HT1080 (cell line): ENCODE data around the gene RPL21. TPM values are rescaled to one million over a fixed set of nuclear protein-coding genes. Genes with fewer than 3 reads are reported as not detected.
"Not testable (repeated sequence)": the region's sequence is repeated elsewhere in the genome, so short reads cannot be mapped to it uniquely, and the experiment has no call there.

Experiments
- DNase-seq: peaks from one replicate; pipeline ENCODE4 v3.0.0-alpha.2; 2015; ENCODE audit warnings: low read depth
- small RNA-seq: library from RNA; depleted of rRNA; stranded (forward); fragments of <200 nt; gene quantifications from one replicate; pipeline ENCODE3, GENCODE V24; 2014
- total RNA-seq: library from RNA; depleted of rRNA; stranded (reverse); fragments of >200 nt; shearing (Covaris generic); gene quantifications from 2 replicates; pipeline ENCODE4 v1.2.3, GENCODE V29; 2014; rRNA removed

The RPL21 gene
- total RNA-seq, 1 experiment from 2014 or later, result 982 TPM

GRCh38 chr13:27288392-27288791 is 37.0 kb downstream of the RPL21 start:
- no peak for DNase-seq

- no peak for DNase-seq
Observed at GRCh38 chr13:27289011-27289665, 37.8 kb downstream of the RPL21 start.

- no peak for DNase-seq
Observed at GRCh38 chr13:27290715-27291114, 39.4 kb downstream of the RPL21 start.

DNA sequence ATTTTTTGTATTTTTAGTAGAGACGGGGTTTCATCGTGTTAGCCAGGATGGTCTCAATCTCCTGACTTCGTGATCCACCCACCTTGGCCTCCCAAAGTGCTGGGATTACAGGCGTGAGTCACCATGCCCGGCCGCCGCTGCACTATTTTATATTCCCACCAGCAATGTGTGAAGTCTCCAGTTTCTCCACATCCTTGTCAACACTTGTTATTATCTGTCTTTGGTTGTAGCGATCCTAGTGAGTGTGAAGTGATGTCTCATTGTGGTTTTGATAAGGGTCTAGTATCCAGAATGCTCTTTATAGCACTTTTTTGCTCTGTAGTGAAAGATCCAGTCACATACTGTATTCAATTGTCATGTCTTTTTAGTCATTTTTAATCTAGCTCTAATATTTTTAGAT is 40.6 kb downstream of the RPL21 start:
- DNase-seq, result peak; percentile 26

DNA sequence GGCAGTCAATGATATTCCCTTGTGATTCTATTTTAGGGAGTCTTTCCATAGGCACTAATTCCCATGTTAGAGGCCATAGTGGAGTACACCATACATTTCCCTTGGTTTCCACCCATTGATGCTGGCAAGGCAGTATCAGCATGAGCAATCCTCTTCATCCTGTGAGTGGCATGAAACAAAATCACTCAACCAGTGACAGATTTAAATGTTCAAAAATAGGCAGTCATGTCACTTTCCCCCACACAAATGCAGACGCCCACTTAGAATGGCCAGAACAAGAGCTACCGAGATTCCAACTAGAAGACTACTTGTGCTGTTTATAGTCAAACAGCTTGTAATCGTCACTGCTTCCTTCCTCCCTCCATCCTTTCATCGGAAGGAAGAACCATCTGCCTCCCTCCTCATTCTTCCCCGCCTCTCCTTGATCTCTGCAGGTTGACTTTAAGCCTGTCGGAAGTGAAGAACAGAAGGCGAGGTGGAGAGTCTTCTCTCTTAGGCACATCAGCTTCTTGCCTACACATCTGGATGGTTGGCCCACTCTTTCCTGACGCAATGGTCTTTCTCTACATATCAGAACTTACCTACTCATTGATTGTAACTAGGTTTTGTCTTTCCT is 41.8 kb downstream of the RPL21 start:
- DNase-seq, result no peak

DNA sequence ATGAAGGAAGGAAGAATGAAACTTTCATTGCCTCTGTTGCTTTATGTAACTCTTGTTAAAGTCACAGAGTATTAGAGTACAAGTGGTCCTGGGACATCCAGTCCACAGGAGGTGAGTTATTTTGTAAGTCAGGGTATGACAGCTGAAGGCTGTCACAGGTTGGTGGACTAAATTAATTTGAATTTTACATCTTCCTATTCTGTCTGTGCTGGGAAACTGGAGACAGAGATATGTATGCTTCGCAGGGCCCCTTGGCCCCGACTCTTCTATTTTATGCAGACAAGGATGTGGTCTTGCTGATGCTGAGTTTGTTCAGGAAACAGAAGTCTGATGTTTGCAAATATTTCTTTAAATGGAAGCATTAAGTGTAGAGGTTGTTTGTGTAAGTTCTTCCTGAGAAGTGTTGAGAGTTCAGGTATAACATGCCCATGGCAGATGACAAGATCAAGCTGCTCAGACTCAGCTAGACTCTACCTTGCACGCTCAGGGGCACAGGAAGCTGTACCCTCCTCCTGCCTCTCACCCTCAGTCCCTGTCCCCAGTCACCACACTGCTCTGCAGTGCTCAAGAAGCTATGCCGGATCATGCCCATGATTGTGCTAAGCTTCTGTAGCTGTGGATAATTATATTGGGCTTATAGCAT is 42.6 kb downstream of the RPL21 start:
- DNase-seq, result no peak

DNA sequence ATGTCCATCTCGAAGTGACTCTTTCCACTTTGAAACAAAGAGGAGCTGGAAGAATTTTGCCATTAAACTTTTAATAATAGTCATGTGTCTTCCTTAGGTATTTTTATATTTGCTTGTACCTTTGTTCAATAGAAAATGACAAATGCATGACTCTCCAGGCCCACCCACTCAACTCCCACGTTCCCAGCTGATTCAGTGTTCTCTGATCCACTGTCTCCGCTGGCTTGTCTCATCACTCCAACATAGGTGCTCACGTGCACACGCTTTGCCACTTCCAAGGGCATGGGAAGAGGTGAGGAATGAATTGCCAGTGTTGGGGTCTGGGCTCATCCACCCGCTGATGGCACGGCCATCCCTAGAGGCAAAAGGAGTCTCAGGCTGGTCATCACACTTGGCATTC is 43.7 kb downstream of the RPL21 start:
- no peak for DNase-seq

DNA sequence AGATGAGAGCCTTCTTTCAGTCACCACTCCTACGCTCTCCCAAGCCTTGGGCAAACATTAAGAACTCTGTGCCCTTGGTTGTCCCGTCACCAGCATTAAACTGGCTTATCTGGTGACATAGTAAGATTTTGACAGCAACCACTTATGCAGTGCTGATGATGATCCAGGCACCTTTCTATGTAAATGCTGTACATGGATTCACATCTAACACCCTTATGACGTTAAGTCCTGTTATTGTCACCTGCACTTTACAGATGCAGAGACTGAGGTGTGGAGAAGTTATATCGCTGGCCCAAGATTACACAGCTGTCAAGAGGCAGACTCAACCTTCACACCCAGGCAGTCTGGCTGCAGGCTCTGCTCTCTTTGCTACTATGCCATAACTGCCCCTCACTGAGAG is 44.3 kb downstream of the RPL21 start:
- DNase-seq, result no peak

GRCh38 chr13:27296496-27296895 is 45.1 kb downstream of the RPL21 start:
- no peak for DNase-seq

- no peak for DNase-seq
Observed at GRCh38 chr13:27298849-27299248, 47.5 kb downstream of the RPL21 start.

DNA sequence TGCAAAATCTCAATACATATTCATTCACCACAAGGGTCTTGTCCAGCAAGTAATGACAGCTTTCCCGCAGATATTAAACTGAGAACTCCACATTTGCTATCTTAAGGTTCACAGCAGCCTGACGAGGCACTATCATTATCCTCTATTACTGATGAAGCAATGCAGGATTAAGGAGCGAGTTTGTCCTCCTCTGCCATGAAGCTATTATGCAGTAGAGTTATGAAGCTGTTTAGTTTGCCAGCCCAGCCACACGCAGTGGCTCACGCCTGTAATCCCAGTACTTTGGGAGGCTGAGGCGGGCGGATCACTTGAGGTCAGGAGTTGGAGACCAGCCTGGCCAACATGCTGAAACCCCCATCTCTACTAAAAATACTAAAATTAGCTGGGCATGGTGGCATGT is 49.0 kb downstream of the RPL21 start:
- not testable (repeated sequence) for DNase-seq

GRCh38 chr13:27300941-27301586 is 49.7 kb downstream of the RPL21 start:
- peak; percentile 21 for DNase-seq

DNA sequence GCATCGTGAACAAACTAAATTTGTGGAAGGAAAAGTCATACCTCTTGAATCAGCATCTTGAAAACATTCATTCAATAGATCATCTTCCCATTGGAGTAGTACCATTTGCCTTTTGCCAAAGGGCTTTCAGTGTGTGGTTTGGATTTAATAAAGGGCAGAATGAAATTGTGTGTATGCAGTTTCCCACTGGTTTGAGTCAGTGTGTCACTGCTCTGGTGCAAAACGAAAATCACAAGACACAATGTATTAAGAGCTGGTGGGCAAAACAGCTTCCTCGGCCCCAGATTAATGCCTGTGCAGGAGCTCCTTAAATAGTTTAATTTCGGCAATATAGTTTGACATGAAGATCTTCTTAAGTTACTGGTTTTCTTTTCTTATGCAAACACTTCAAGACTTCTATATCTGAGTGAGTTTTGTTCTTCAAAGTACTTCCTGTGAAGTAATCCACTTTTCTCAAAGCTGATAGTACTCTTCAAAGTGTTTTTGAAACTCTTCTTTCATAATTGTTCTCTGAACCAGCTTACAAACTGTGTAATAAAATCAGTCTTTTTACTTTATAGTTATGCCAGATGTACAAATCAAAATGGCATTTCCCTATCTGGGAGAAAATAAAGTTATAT is 51.4 kb downstream of the RPL21 start:
- DNase-seq, result no peak

DNA sequence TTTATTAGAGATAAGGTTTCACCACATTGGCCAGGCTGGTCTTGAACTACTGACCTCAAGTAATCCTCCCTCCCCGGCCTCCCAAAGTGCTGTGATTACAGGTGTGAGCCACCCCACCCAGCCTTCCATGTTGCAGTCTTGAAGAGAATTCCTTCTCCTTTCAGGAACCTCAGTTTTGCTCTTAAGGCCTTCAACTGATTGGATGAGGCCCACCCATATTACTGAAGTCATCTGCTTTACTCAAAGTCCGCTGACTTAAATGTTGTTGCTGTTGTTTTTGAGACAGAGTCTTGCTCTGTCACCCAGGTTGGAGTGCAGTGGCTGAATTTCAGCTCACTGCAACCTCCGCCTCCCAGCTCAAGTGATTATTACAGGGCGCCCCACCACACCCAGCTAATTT is 52.7 kb downstream of the RPL21 start:
- DNase-seq, result no peak

- peak; percentile 15 for DNase-seq
Observed at GRCh38 chr13:27304611-27305010, 53.3 kb downstream of the RPL21 start.

Small RNA genes lying within 50 kb of the gene (small RNA-seq; reads per million reads assigned to genes)
- not detected for gene SNORA27
- not detected for gene SNORD102

Other genes starting within 250 kb of the RPL21 start
- 34.1 and 42.1 TPM in 2 replicates for gene USP12, start 79.7 kb upstream of the RPL21 start, total RNA-seq
- gene RASL11A, start 19.3 kb downstream of the RPL21 start, total RNA-seq, result 13.4 and 16.2 TPM in 2 replicates
- 108 and 127 TPM in 2 replicates for gene GTF3A, start 173.1 kb downstream of the RPL21 start, total RNA-seq
- 25.0 and 40.3 TPM in 2 replicates for gene MTIF3, start 199.0 kb downstream of the RPL21 start, total RNA-seq